Measurements from ENCODE around the gene LRG1. TPM values are rescaled to one million over a fixed set of nuclear protein-coding genes. Genes with fewer than 3 reads are reported as not detected.

The LRG1 gene
- total and polyA plus RNA-seq, 9 of the 15 experiments (the other 6 are each of a cell fraction or from before 2014, with no cell fraction given) = 1.5 to 11.9 (median 8.7) TPM

- TF ChIP-seq, protein P1, sequence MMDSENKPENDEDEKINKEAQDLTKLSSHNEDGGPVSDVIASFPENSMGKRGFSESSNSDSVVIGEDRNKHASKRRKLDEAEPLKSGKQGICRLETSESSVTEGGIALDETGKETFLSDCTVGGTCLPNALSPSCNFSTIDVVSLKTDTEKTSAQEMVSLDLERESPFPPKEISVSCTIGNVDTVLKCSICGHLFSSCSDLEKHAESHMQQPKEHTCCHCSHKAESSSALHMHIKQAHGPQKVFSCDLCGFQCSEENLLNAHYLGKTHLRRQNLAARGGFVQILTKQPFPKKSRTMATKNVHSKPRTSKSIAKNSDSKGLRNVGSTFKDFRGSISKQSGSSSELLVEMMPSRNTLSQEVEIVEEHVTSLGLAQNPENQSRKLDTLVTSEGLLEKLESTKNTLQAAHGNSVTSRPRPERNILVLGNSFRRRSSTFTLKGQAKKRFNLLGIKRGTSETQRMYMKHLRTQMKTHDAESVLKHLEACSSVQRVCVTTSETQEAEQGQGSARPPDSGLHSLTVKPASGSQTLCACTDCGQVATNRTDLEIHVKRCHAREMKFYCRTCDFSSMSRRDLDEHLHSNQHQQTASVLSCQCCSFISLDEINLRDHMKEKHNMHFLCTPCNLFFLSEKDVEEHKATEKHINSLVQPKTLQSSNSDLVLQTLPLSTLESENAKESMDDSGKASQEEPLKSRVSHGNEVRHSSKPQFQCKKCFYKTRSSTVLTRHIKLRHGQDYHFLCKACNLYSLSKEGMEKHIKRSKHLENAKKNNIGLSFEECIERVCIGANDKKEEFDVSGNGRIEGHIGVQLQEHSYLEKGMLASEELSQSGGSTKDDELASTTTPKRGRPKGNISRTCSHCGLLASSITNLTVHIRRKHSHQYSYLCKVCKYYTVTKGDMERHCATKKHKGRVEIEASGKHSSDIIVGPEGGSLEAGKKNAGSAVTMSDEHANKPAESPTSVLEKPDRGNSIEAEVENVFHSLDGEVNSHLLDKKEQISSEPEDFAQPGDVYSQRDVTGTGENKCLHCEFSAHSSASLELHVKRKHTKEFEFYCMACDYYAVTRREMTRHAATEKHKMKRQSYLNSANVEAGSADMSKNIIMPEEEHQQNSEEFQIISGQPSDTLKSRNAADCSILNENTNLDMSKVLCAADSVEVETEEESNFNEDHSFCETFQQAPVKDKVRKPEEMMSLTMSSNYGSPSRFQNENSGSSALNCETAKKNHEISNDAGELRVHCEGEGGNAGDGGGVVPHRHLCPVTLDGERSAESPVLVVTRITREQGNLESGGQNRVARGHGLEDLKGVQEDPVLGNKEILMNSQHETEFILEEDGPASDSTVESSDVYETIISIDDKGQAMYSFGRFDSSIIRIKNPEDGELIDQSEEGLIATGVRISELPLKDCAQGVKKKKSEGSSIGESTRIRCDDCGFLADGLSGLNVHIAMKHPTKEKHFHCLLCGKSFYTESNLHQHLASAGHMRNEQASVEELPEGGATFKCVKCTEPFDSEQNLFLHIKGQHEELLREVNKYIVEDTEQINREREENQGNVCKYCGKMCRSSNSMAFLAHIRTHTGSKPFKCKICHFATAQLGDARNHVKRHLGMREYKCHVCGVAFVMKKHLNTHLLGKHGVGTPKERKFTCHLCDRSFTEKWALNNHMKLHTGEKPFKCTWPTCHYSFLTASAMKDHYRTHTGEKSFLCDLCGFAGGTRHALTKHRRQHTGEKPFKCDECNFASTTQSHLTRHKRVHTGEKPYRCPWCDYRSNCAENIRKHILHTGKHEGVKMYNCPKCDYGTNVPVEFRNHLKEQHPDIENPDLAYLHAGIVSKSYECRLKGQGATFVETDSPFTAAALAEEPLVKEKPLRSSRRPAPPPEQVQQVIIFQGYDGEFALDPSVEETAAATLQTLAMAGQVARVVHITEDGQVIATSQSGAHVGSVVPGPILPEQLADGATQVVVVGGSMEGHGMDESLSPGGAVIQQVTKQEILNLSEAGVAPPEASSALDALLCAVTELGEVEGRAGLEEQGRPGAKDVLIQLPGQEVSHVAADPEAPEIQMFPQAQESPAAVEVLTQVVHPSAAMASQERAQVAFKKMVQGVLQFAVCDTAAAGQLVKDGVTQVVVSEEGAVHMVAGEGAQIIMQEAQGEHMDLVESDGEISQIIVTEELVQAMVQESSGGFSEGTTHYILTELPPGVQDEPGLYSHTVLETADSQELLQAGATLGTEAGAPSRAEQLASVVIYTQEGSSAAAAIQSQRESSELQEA (IDR thresholded peaks at IDR 0.05; ENCODE audit: low read depth) = no peak
- no peak for TF ChIP-seq GMEB1 (CRISPR knock-in tag; IDR thresholded peaks at IDR 0.05)
- no peak for TF ChIP-seq ZNF609 (CRISPR knock-in tag; IDR thresholded peaks at IDR 0.05; ENCODE audit: borderline replicate concordance)
- TF ChIP-seq NONO (IDR thresholded peaks at IDR 0.05; ENCODE audit: low read depth in 2 of 2, low read length in 1 of 2) = no peak
- TF ChIP-seq SNAPC5 (CRISPR knock-in tag; IDR thresholded peaks at IDR 0.05) = no peak
- no peak for TF ChIP-seq LEF1 (IDR thresholded peaks at IDR 0.05)
- TF ChIP-seq KDM2B (CRISPR knock-in tag; IDR thresholded peaks at IDR 0.05) = 0 out of 2 replicates have a peak, but pooled peaks have one; percentile 65
- no peak for TF ChIP-seq ATF1 (CRISPR knock-in tag; IDR thresholded peaks at IDR 0.05)
- TF ChIP-seq ATF1 (tag; IDR thresholded peaks at IDR 0.05) = no peak
- no peak for TF ChIP-seq HNRNPH1 (optimal IDR thresholded peaks at IDR 0.05; ENCODE audit: low read depth, low read length)
- TF ChIP-seq HNRNPLL (IDR thresholded peaks at IDR 0.05; ENCODE audit: low read depth, low read length, poor library complexity, severe bottlenecking) = no peak
- no peak for TF ChIP-seq NR3C1 (CRISPR knock-in tag; IDR thresholded peaks at IDR 0.05)
- TF ChIP-seq U2AF2 (optimal IDR thresholded peaks at IDR 0.05; ENCODE audit: low read depth, low read length) = no peak
Observed at GRCh38 chr19:4583961-4584669, 44.3 kb upstream of the LRG1 start (continued).
